Cardiac fibroblast (primary cell): ENCODE results near the gene RASA4B.
"Not testable (repeated sequence)": the region's sequence is repeated elsewhere in the genome, so short reads cannot be mapped to it uniquely, and the experiment has no call there.

Experiments
- DNase-seq, 2 donors: peaks; one replicate each; pipeline versions ENCODE4 v3.0.0 to v3.0.0-alpha.2; 2010; ENCODE audit warnings: low read depth in 2 of 2
- H3K4me3 ChIP-seq, 2 donors: replicated peaks in 1 of 2; 1 replicate in 1 of 2; 2 replicates in 1 of 2; pipeline ENCODE4 v1.5.1; 2011; ENCODE audit warnings: low read depth in 2 of 2, low read length in 2 of 2, mild to moderate bottlenecking in 2 of 2, moderate library complexity in 1 of 2

RASA4B gene

GRCh38 chr7:102514881-102515721 lies 2.5 kb downstream of the RASA4B start:
- not testable (repeated sequence) for DNase-seq, H3K4me3 ChIP-seq

- peak overlapping the region in 1 of 2 donors; percentile 18 for H3K4me3 ChIP-seq
- peak; percentile 16 to 75 for DNase-seq
These were observed 4.8 kb downstream of the RASA4B start for GRCh38 chr7:102512642-102513221.

- DNase-seq, H3K4me3 ChIP-seq: not testable (repeated sequence)
These were observed 5.6 kb downstream of the RASA4B start for GRCh38 chr7:102511860-102512522.

GRCh38 chr7:102510575-102510974 lies 7.0 kb downstream of the RASA4B start:
- not testable (repeated sequence) for DNase-seq

GRCh38 chr7:102507410-102508088 lies 10.0 kb downstream of the RASA4B start:
- not testable (repeated sequence) for DNase-seq, H3K4me3 ChIP-seq

More at GRCh38 chr7:102510575-102510974, 7.0 kb downstream of the RASA4B start:
- not testable (repeated sequence) for H3K4me3 ChIP-seq

- not testable (repeated sequence) for DNase-seq, H3K4me3 ChIP-seq
These were observed 12.0 kb downstream of the RASA4B start for GRCh38 chr7:102505298-102506185.

GRCh38 chr7:102503141-102503540 lies 14.4 kb downstream of the RASA4B start:
- H3K4me3 ChIP-seq, DNase-seq: not testable (repeated sequence)

GRCh38 chr7:102498321-102498720 lies 19.3 kb downstream of the RASA4B start:
- DNase-seq, H3K4me3 ChIP-seq: not testable (repeated sequence)

- not testable (repeated sequence) for DNase-seq
These were observed 20.3 kb downstream of the RASA4B start for GRCh38 chr7:102497308-102497707.

GRCh38 chr7:102496861-102497260 lies 20.7 kb downstream of the RASA4B start:
- DNase-seq, H3K4me3 ChIP-seq: not testable (repeated sequence)

More at GRCh38 chr7:102497308-102497707, 20.3 kb downstream of the RASA4B start:
- not testable (repeated sequence) for H3K4me3 ChIP-seq

GRCh38 chr7:102494473-102495149 lies 23.0 kb downstream of the RASA4B start:
- not testable (repeated sequence) for DNase-seq, H3K4me3 ChIP-seq

- not testable (repeated sequence) for DNase-seq, H3K4me3 ChIP-seq
These were observed 23.6 kb downstream of the RASA4B start for GRCh38 chr7:102494026-102494425.

GRCh38 chr7:102493220-102493935 lies 24.2 kb downstream of the RASA4B start:
- DNase-seq, H3K4me3 ChIP-seq: not testable (repeated sequence)

- not testable (repeated sequence) for DNase-seq, H3K4me3 ChIP-seq
These were observed 27.0 kb downstream of the RASA4B start for GRCh38 chr7:102490529-102491075.

GRCh38 chr7:102484317-102484716 lies 33.3 kb downstream of the RASA4B start:
- H3K4me3 ChIP-seq, DNase-seq: not testable (repeated sequence)

GRCh38 chr7:102481962-102482361 lies 35.6 kb downstream of the RASA4B start:
- not testable (repeated sequence) for DNase-seq, H3K4me3 ChIP-seq
